HL-60 (cell line): ENCODE data around the gene ANKRD22.

ENCODE experiments used
- CTCF ChIP-seq: IDR thresholded peaks from one replicate; pipeline ENCODE4 v1.5.1; 2011; ENCODE audit warnings: low read length, control low read depth, inconsistent platforms; ENCODE audit not compliant: insufficient read depth
- GABPA ChIP-seq: IDR thresholded peaks from 2 replicates; pipeline ENCODE4 v1.6.1; 2012; ENCODE audit warnings: low read depth
- POLR2AphosphoS5 ChIP-seq: IDR thresholded peaks from 2 replicates; pipeline ENCODE4 v1.6.1; 2012; ENCODE audit warnings: low read depth
- SPI1 ChIP-seq: IDR thresholded peaks from 2 replicates; pipeline ENCODE4 v1.6.1; 2012; ENCODE audit warnings: low read depth, mild to moderate bottlenecking, borderline replicate concordance
- TF ChIP-seq, protein P1 (sequence below): IDR thresholded peaks from 2 replicates; pipeline ENCODE4 v1.6.1; 2012; ENCODE audit warnings: low read depth; ENCODE audit not compliant: insufficient replicate concordance

DNA sequence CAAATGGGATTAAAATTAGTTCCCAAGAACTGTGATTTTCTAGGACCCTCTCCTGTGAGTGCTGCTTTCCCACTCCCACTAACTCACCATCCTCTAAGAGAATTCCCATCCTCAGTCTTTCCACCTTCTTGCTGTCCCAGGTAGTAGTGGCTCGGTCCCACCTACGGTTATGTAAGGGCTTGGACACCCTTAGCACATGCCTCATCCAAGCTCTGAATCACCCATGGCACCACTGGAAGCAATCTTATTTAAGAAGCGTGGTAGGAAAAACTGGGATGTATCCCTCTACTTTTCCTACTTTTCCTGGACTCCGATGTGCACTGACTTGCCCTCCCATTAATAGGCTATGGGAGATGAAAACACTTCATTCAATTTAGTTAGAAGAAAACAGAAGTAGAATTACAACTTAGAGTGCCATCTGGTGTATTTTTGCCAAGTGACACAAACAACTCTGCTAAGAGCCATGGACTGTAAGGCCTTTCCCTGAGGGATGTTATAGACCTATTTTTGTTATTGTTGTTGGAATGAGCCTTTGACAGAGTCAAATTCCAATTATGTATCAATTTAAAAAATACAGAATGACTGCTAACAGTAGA, 13.7 kb upstream of the ANKRD22 start:
- TF ChIP-seq CTCF (no peak), POLR2AphosphoS5 (no peak), GABPA (no peak), SPI1 (no peak)
- TF ChIP-seq, protein P1, sequence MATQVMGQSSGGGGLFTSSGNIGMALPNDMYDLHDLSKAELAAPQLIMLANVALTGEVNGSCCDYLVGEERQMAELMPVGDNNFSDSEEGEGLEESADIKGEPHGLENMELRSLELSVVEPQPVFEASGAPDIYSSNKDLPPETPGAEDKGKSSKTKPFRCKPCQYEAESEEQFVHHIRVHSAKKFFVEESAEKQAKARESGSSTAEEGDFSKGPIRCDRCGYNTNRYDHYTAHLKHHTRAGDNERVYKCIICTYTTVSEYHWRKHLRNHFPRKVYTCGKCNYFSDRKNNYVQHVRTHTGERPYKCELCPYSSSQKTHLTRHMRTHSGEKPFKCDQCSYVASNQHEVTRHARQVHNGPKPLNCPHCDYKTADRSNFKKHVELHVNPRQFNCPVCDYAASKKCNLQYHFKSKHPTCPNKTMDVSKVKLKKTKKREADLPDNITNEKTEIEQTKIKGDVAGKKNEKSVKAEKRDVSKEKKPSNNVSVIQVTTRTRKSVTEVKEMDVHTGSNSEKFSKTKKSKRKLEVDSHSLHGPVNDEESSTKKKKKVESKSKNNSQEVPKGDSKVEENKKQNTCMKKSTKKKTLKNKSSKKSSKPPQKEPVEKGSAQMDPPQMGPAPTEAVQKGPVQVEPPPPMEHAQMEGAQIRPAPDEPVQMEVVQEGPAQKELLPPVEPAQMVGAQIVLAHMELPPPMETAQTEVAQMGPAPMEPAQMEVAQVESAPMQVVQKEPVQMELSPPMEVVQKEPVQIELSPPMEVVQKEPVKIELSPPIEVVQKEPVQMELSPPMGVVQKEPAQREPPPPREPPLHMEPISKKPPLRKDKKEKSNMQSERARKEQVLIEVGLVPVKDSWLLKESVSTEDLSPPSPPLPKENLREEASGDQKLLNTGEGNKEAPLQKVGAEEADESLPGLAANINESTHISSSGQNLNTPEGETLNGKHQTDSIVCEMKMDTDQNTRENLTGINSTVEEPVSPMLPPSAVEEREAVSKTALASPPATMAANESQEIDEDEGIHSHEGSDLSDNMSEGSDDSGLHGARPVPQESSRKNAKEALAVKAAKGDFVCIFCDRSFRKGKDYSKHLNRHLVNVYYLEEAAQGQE, result no peak
